Esophagus muscularis mucosa (tissue), 3 donors: Measurements from ENCODE around the gene ITGAX.

Experiments
- CTCF ChIP-seq, 3 experiments: fragments of 200-600 bp in 2 of 3; fragments of 450-650 bp in 1 of 3; sonication (generic) in 2 of 3; IDR thresholded peaks; one replicate each; pipeline ENCODE4 v1.5.1; 2017 to 2019; ENCODE audit warnings: antibody characterized with exemption in 3 of 3, mild to moderate bottlenecking in 2 of 3, moderate library complexity in 1 of 3
- POLR2AphosphoS5 ChIP-seq, 2 donors: sonication (generic); formaldehyde crosslinking; IDR thresholded peaks; one replicate each; pipeline ENCODE4 v1.6.1; 2017; ENCODE audit warnings: antibody characterized with exemption in 2 of 2

- no peak for TF ChIP-seq CTCF (IDR thresholded peaks at IDR 0.05)
- TF ChIP-seq POLR2AphosphoS5 (IDR thresholded peaks at IDR 0.05) = no peak
These were observed 30.7 kb downstream of the ITGAX start for GRCh38 chr16:31385680-31386079.
